ENCODE results near the gene PRR23E.

DNA sequence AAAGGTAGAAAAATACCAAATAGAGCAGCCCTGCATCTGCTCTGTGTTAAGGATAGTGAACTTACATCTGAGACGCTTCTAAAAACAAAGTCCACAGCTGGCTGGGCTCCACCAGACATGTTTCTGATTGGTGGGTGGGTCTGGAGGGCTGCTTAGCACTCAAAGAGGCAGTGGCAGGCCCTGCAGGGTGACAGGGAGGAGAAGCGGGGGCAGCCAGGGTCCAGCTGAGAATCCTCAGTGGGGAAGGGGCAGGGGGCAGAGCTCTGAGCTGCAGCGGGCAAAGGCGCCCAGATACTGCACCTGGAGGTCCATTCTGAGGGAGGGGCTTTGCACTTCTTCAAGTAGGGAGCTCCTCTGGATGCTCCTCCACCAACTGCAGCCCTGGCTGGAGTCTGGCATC lies 28.1 kb downstream of the PRR23E start:
- no peak for TF ChIP-seq TAF1 (IDR thresholded peaks at IDR 0.05; ENCODE audit: low read depth)
- no peak for TF ChIP-seq YY1 (IDR thresholded peaks at IDR 0.05; ENCODE audit: low read depth)
- TF ChIP-seq CEBPB (IDR thresholded peaks at IDR 0.05) = no peak
- TF ChIP-seq, protein P1, sequence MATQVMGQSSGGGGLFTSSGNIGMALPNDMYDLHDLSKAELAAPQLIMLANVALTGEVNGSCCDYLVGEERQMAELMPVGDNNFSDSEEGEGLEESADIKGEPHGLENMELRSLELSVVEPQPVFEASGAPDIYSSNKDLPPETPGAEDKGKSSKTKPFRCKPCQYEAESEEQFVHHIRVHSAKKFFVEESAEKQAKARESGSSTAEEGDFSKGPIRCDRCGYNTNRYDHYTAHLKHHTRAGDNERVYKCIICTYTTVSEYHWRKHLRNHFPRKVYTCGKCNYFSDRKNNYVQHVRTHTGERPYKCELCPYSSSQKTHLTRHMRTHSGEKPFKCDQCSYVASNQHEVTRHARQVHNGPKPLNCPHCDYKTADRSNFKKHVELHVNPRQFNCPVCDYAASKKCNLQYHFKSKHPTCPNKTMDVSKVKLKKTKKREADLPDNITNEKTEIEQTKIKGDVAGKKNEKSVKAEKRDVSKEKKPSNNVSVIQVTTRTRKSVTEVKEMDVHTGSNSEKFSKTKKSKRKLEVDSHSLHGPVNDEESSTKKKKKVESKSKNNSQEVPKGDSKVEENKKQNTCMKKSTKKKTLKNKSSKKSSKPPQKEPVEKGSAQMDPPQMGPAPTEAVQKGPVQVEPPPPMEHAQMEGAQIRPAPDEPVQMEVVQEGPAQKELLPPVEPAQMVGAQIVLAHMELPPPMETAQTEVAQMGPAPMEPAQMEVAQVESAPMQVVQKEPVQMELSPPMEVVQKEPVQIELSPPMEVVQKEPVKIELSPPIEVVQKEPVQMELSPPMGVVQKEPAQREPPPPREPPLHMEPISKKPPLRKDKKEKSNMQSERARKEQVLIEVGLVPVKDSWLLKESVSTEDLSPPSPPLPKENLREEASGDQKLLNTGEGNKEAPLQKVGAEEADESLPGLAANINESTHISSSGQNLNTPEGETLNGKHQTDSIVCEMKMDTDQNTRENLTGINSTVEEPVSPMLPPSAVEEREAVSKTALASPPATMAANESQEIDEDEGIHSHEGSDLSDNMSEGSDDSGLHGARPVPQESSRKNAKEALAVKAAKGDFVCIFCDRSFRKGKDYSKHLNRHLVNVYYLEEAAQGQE (IDR thresholded peaks at IDR 0.05; ENCODE audit: low read depth) = no peak
- no peak for TF ChIP-seq CREB1 (IDR thresholded peaks at IDR 0.05; ENCODE audit: low read depth)
- TF ChIP-seq EP300 (IDR thresholded peaks at IDR 0.05; ENCODE audit: borderline replicate concordance) = no peak
- no peak for TF ChIP-seq TCF12 (IDR thresholded peaks at IDR 0.05; ENCODE audit: low read depth)
- no peak for TF ChIP-seq USF1 (IDR thresholded peaks at IDR 0.05)
- no peak for TF ChIP-seq RAD21 (IDR thresholded peaks at IDR 0.05; ENCODE audit: low read depth)
- TF ChIP-seq TEAD4 (IDR thresholded peaks at IDR 0.05) = no peak
- no peak for TF ChIP-seq NFIC (IDR thresholded peaks at IDR 0.05)
